ENCODE results near the gene LRRC1.
A peak's percentile ranks its signal among the peaks of the same experiment; 100 is the strongest.

Gene LRRC1

DNA sequence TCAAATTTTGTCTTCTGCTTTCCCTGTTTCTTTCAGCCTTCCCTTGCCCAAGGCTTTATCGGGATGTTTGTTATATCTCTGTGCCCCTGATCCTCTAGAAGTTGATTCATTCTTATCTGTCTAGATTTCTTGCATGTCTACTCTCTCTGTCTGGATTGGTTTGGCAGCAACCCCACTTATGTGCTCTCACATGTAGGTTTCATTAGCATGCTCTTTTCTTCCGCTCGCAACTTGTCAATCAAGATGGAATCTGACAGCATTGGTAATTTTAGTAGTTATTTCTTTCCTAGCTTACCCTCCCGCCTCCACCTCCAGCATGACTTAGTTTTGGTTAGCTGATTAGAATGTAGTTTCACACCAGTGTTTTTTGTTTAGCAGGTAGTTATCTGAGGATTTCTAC is 39.3 kb downstream of the LRRC1 start:
- no peak for DNase-seq
- intact Hi-C loops (cut with DNase I): loop anchor here (5.0 kb wide), 1 partner anchor 37 kb away; the partner anchor contains the start of gene LRRC1

- intact Hi-C loops (cut with DNase I): no loop called here
- DNase-seq: peak in 8 of 10 donors; percentile 21 to 92 (median 54)
Measured at GRCh38 chr6:53837865-53838769, 43.3 kb downstream of the LRRC1 start.

GRCh38 chr6:53840027-53840426 is 45.2 kb downstream of the LRRC1 start:
- DNase-seq: no peak
- intact Hi-C loops (cut with DNase I): no loop called here

DNA sequence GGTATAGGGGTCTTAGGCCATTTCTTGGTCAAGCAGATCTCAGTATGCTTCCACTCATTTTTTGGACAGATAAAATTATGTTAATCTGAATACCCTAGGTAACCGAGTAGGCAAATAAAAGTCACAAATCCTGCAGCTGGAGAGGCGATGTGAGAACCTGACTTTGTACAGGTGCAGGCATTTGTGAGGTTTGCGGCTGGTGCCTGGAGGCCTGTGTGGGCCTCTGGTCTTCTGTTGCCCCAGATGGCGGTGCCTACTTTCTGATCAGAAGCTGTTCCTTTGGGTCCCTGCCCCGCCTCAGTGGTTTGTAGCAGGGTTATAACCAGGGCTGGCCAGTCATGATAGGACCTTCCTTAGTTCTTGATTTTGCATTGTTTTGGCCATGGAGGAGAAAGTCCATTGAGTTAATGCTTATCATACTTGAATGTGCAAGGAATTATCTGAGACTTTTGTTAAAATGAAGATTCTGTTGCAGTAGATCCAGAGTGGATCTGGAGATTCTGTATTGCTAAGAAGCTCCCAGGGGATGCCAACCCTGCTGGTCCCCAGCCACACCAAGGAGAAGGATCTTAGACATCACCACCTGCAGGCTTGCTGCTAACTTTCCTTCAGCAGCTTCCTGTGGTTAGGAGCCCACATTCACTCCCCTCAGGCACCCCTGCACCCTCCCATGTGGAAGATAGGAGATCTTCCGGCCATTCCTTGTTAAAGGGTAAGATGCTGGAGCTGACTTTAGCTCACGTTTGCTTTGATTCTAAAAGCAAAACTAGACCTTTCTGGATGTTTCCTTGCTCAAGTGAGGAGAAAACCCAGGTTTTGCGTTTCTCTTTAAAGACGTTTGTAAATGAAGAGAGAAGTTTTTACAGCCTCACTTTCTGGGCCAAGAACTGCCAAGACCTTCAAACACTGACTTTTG is 50.7 kb downstream of the LRRC1 start:
- no peak for DNase-seq
- intact Hi-C loops (cut with DNase I): loop anchor here (5.0 kb wide), 1 partner anchor 72 kb away; no protein-coding TSS in a partner anchor

- peak in 2 of 10 donors; percentile 36 to 84 for DNase-seq
- intact Hi-C loops (cut with DNase I): loop anchor here (5.0 kb wide), 1 partner anchor 71 kb away; no protein-coding TSS in a partner anchor
Measured at GRCh38 chr6:53846250-53846649, 51.4 kb downstream of the LRRC1 start.

DNA sequence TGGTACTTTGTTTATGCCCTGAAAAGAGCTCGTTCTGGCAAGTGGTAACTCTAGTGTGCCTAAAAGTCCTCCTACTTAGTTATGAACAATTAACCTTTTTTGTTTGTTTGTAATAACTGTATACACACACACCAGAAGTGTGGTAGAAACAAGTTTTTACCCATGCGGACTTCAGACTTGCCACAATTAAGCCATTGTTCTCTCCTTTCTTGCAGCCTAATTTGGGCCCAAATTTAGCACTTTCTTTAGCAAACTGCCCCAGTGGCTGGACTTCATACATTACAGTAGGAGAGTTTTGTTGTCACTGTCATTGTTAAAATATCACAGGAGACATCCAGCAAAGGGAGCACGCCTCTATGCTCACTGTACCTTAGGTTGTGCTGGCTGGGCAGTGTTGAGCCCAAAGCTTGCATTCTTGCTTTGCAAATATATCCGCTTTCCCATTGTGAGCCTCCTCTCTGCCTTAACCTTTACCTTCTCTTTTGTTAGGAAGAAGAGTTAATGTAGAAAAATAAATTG is 53.0 kb downstream of the LRRC1 start:
- no peak for DNase-seq
- intact Hi-C loops (cut with DNase I): loop anchor here (5.0 kb wide), 1 partner anchor 69 kb away; no protein-coding TSS in a partner anchor

- intact Hi-C loops (cut with DNase I): no loop called here
- no peak for DNase-seq
Measured at GRCh38 chr6:53850527-53850926, 55.7 kb downstream of the LRRC1 start.

- intact Hi-C loops (cut with DNase I): no loop called here
Measured at GRCh38 chr6:53851561-53851960, 56.8 kb downstream of the LRRC1 start.

GRCh38 chr6:53852805-53853204 is 58.0 kb downstream of the LRRC1 start:
- no peak for DNase-seq
- intact Hi-C loops (cut with DNase I): no loop called here

More at GRCh38 chr6:53851561-53851960, 56.8 kb downstream of the LRRC1 start:
- DNase-seq: no peak

- DNase-seq: no peak
- intact Hi-C loops (cut with DNase I): no loop called here
Measured at GRCh38 chr6:53854843-53855567, 60.2 kb downstream of the LRRC1 start.

DNA sequence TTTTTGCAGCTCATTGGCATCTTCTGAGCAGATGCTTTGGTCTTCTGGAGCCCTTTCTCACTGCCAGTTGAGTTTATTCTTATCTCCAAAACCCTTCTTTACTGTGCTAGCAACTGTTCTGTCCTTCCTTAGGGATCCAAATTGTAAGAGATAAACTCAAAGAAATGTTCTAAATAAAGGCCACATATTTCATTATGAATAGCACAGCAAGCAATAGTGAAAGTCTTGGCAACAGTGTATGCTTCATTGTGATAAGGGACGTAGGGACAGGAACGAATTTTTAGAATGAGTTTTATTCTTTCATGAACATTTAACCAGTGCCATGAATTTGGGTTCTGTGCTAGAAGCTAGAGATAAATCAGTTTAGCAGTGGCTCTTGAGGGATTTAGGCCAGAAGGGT is 61.1 kb downstream of the LRRC1 start:
- DNase-seq: no peak
- intact Hi-C loops (cut with DNase I): no loop called here

DNA sequence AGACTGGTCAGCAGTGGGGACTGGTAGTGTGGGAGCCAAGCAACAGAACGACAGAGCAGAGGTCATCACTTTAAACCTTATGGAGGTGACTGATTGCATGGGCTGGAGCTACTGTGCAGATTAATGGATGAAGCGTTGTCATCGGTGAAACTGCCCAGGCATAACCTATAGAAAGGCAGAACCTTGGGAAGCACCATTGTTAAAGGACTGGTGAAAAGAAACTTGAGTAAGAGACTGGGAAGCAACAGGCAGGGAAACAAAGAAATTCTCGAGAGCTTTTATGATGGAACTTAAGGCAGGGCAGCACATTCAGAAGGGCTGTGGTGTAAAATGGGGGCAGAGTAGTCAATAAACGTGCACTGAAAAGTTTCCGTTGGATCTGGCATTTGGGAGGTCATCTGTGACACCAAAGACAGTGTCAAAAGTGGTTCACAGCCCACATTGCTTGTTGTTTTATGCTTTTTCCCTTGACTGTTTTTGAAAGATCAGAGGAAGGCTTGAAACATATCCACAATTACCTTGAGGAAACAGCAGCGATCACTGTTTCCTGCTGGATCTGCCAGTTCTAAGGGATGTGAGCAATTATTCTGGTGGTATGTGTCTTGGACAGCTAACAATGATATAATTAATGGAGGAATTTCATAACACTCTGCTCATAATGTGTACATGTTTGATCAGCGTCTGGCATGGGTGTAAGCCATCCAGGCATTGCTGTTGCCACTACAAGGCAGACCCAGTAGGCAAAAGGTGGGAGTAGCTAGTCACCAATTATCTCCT is 62.7 kb downstream of the LRRC1 start:
- no peak for DNase-seq
- intact Hi-C loops (cut with DNase I): no loop called here

DNA sequence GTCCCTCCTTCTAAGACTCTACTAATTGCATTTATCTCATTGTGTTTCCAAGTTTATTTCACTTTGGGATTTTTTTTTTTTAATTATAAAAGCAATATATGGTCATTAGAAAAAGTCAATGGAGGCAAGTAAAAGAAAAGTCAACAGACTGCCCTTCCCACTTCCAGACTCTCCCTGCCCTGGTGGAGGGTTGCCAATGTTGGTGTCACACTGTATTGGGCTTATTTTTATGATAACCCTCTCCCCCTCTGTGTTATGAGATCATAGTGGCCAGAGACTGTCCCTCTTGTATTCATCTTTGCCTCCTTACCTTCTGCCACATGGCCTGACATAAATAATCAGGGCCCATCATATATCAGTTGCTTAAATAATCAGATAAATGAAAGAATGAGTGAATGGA is 63.4 kb downstream of the LRRC1 start:
- intact Hi-C loops (cut with DNase I): no loop called here

GRCh38 chr6:53858913-53859312 is 64.1 kb downstream of the LRRC1 start:
- no peak for DNase-seq
- intact Hi-C loops (cut with DNase I): no loop called here

More for the DNA sequence above, 63.4 kb downstream of the LRRC1 start:
- no peak for DNase-seq

DNA sequence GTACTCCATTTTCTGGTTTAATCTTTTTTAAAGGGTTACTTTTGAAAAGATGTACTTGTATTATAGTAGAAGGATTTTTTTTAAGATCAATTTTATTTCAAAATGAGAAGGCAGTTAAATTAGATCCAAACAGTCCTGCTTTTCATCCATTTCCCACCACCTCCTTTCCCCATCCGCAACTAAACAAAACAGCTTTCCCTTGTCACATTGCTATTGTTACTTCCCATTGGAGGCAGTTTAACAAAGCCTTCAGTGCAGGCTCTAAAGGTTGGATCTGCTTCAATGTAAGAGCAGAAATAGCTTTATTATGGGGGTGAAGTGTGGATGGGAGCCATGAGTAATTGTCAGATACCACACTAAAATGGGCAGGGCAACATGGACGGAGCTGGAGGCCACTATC is 65.7 kb downstream of the LRRC1 start:
- DNase-seq: no peak
- intact Hi-C loops (cut with DNase I): loop anchor here (10.0 kb wide), 1 partner anchor 66 kb away; the partner anchor contains the start of gene LRRC1

GRCh38 chr6:53861518-53861917 is 66.7 kb downstream of the LRRC1 start:
- intact Hi-C loops (cut with DNase I): loop anchor here (10.0 kb wide), 1 partner anchor 67 kb away; the partner anchor contains the start of gene LRRC1
- DNase-seq: no peak

- peak in 8 of 10 donors; percentile 19 to 92 (median 56) for DNase-seq
- intact Hi-C loops (cut with DNase I): loop anchor here (10.0 kb wide), 1 partner anchor 68 kb away; the partner anchor contains the start of gene LRRC1
Measured at GRCh38 chr6:53862662-53863462, 68.1 kb downstream of the LRRC1 start.

DNA sequence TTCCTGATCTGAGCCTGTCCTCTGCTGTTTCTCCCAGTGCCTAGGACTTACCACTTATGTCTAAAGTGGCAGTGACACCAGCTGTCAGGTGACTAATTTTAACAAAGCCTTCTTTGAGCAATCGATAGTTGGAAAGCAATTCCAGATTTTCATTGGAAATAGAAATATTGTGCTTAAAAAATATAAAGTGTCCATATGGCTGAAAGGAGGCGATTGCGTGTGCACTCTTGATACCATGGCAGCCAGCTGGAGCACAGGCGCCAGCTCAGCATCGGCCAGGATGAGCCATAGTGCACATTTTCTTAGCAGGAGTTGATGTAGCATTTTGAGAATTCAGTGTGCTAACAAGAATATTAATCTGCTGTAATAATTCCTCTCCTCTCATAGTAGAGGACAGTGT is 70.0 kb downstream of the LRRC1 start:
- DNase-seq: no peak
- intact Hi-C loops (cut with DNase I): loop anchor here (10.0 kb wide), 1 partner anchor 70 kb away; the partner anchor contains the start of gene LRRC1

Measured in posterior cingulate gyrus (tissue), 11 donors.